ENCODE measurements around the gene AAMP.

DNA sequence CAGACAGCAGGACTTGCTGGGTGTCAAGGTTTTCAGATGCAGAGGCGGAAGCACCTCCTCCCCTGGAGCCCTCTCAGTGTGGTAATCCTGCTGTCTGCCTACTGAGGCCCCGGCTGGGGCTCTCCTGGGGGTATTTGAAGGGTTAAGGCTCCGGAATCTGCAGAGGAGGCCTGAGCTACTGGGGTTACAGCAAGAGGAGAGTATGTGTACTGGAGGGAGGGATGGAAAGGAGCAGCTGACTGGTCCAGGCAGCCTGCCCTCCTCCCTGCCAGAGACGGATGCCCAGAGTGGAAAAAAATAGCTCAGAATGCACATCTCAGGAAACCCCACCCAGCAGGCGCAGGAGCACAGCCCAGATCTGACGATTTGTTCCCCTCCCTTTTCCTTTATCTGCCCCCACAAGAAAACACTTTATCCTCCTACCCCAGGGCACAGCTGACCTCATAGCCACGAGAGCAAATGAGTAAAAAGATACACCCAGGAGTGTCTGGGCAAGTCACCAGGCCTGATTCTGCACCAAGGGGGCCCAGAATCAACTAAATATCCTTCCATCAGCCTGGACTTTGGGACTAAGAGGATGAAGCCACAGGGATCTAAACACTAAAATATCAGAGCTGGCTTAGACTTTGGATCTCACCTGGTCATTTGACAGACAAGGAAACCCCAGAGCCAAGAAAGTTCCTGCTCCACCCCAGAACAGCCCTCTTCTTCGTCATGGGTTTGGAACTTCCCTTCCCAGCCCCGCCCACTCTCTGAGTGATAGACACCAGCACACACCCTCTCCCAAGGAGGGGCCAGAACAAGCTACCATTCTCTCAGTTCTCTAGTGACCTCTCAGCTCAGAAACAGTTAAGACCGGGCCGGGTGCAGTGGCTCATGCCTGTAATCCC is 16.9 kb upstream of the AAMP start:
- TF ChIP-seq, protein P1, sequence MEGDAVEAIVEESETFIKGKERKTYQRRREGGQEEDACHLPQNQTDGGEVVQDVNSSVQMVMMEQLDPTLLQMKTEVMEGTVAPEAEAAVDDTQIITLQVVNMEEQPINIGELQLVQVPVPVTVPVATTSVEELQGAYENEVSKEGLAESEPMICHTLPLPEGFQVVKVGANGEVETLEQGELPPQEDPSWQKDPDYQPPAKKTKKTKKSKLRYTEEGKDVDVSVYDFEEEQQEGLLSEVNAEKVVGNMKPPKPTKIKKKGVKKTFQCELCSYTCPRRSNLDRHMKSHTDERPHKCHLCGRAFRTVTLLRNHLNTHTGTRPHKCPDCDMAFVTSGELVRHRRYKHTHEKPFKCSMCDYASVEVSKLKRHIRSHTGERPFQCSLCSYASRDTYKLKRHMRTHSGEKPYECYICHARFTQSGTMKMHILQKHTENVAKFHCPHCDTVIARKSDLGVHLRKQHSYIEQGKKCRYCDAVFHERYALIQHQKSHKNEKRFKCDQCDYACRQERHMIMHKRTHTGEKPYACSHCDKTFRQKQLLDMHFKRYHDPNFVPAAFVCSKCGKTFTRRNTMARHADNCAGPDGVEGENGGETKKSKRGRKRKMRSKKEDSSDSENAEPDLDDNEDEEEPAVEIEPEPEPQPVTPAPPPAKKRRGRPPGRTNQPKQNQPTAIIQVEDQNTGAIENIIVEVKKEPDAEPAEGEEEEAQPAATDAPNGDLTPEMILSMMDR (IDR thresholded peaks at IDR 0.05; ENCODE audit: borderline replicate concordance, extremely low read depth, low read length, poor library complexity, severe bottlenecking) = no peak
- no peak for TF ChIP-seq EZH2 (IDR thresholded peaks at IDR 0.05; ENCODE audit: borderline replicate concordance, low read depth, low read length, severe bottlenecking)

Measured in DND-41 (cell line).